Measurements from ENCODE around the gene CAPZB.

The CAPZB gene

GRCh38 chr1:19324665-19324990 lies 160.7 kb downstream of the CAPZB start:
- DNase-seq = no peak

- no peak for DNase-seq
Measured at GRCh38 chr1:19323987-19324664, 161.2 kb downstream of the CAPZB start.

- no peak for DNase-seq
Measured at GRCh38 chr1:19322481-19322880, 162.9 kb downstream of the CAPZB start.

GRCh38 chr1:19321071-19321470 lies 164.3 kb downstream of the CAPZB start:
- no peak for DNase-seq

- no peak for DNase-seq
Measured at GRCh38 chr1:19319196-19319595, 166.1 kb downstream of the CAPZB start.

- DNase-seq = no peak
Measured at GRCh38 chr1:19317126-19317910, 168.0 kb downstream of the CAPZB start.

- no peak for DNase-seq
Measured at GRCh38 chr1:19315378-19316198, 169.8 kb downstream of the CAPZB start.

GRCh38 chr1:19313961-19314882 lies 171.1 kb downstream of the CAPZB start:
- no peak for DNase-seq

- DNase-seq = no peak
Measured at GRCh38 chr1:19313636-19313959, 171.7 kb downstream of the CAPZB start.

- DNase-seq = no peak
Measured at GRCh38 chr1:19312782-19313635, 172.3 kb downstream of the CAPZB start.

- DNase-seq = peak; percentile 93
Measured at GRCh38 chr1:19311931-19312781, 173.2 kb downstream of the CAPZB start, which contains the start of the genes AKR7A2 and SLC66A1. Gene AKR7A2 (minus strand): TSS chr1:19312144. CDS start chr1:19312124, 20 bp downstream. Gene SLC66A1 (plus strand): TSS chr1:19312326. CDS start chr1:19317678, 5,352 bp downstream.

- DNase-seq = no peak
Measured at GRCh38 chr1:19311503-19311930, 173.8 kb downstream of the CAPZB start.

- DNase-seq = no peak
Measured at GRCh38 chr1:19310720-19311502, 174.4 kb downstream of the CAPZB start.

- DNase-seq = no peak
Measured at GRCh38 chr1:19310061-19310460, 175.3 kb downstream of the CAPZB start.

GRCh38 chr1:19309123-19309813 lies 176.1 kb downstream of the CAPZB start:
- no peak for DNase-seq

- DNase-seq = no peak
Measured at GRCh38 chr1:19308509-19308907, 176.8 kb downstream of the CAPZB start.

- DNase-seq = no peak
Measured at GRCh38 chr1:19307794-19308508, 177.4 kb downstream of the CAPZB start.

GRCh38 chr1:19306941-19307340 lies 178.4 kb downstream of the CAPZB start:
- no peak for DNase-seq
